Activated CD8-positive, alpha-beta memory T cell treated with anti-CD3 and anti-CD28 coated beads, Interleukin-2, amount 10 ng/mL, durations not matched to agents 7 days and 5 days (primary cell): ENCODE measurements around the gene AGMAT. TPM values are rescaled to one million over a fixed set of nuclear protein-coding genes. Genes with fewer than 3 reads are reported as not detected.

Experiments used
- ATAC-seq: fragments of 150-1000 bp; cut with Tn5 transposase; one replicate; pipeline ENCODE4 v1.10.0; 2021; ENCODE audit warnings: moderate library complexity
- CTCF ChIA-PET: fragments of 350-600 bp; sonication (Branson Sonifier 250); formaldehyde crosslinking; loops from one replicate; lab custom pipeline; 2021; ENCODE audit warnings: antibody characterized with exemption; lab: Charles Lee
- DNase-seq: peaks from one replicate; pipeline ENCODE4 v3.0.0-alpha.2; 2020
- H3K27ac Mint-ChIP-seq: one replicate; pipeline ENCODE4 v1.8.0; 2021; ENCODE audit warnings: mild to moderate bottlenecking, mixed read lengths
- H3K27me3 Mint-ChIP-seq: one replicate; pipeline ENCODE4 v1.8.0; 2021; ENCODE audit warnings: mixed read lengths
- H3K36me3 Mint-ChIP-seq: one replicate; pipeline ENCODE4 v1.8.0; 2021; ENCODE audit warnings: mild to moderate bottlenecking, mixed read lengths
- H3K4me1 Mint-ChIP-seq: one replicate; pipeline ENCODE4 v1.8.0; 2021; ENCODE audit warnings: mixed read lengths
- H3K4me3 Mint-ChIP-seq: one replicate; pipeline ENCODE4 v1.8.0; 2021; ENCODE audit warnings: mild to moderate bottlenecking, moderate library complexity, mixed read lengths
- H3K9me3 Mint-ChIP-seq: one replicate; pipeline ENCODE4 v1.8.0; 2022; ENCODE audit warnings: low read depth, mixed read lengths
- total RNA-seq, 2 experiments: library from RNA; stranded (reverse); gene quantifications; one replicate each; pipeline ENCODE4 v1.2.3, GENCODE V29; 2021

AGMAT gene
- total RNA-seq, 2 experiments from 2014 or later = 8.0 to 12.4 TPM

GRCh38 chr1:15603050-15603965, 18.5 kb upstream of the AGMAT start:
- peak; percentile 96 for DNase-seq
- peaks cover 10% of the 10 kb centered on the region for H3K27me3 Mint-ChIP-seq
- peak; percentile 98 for ATAC-seq
- CTCF ChIA-PET = interaction anchor here (1.0 to 2.8 kb wide), 6 partner anchors 9 to 452 kb away, joined by 3 to 20 read pairs (median 6); partner anchors contain the start of gene DDI2
- H3K4me1 Mint-ChIP-seq = peaks cover 11% of the 10 kb centered on the region
- peak overlapping the region; percentile 33 for H3K27ac Mint-ChIP-seq
- no peaks in the 10 kb centered on the region for H3K36me3 Mint-ChIP-seq
- H3K9me3 Mint-ChIP-seq = no peaks in the 10 kb centered on the region
- H3K4me3 Mint-ChIP-seq = peak overlapping the region; percentile 58

- H3K36me3 Mint-ChIP-seq = no peaks in the 10 kb centered on the region
- no peak overlapping the region for H3K27ac Mint-ChIP-seq
- CTCF ChIA-PET = interaction anchor here (1.1 kb wide), 1 partner anchor 143 kb away, joined by 7 read pairs; no protein-coding TSS in a partner anchor
- peaks cover 10% of the 10 kb centered on the region for H3K27me3 Mint-ChIP-seq
- no peaks in the 10 kb centered on the region for H3K9me3 Mint-ChIP-seq
- DNase-seq (no peak), ATAC-seq (no peak)
- peaks cover 5% of the 10 kb centered on the region for H3K4me1 Mint-ChIP-seq
- H3K4me3 Mint-ChIP-seq = no peak overlapping the region
These were observed 13.6 kb upstream of the AGMAT start for GRCh38 chr1:15598436-15598835.

GRCh38 chr1:15595809-15596617, 11.2 kb upstream of the AGMAT start:
- CTCF ChIA-PET = interaction anchor here (0.6 to 4.4 kb wide), 6 partner anchors 22 to 803 kb away, joined by 3 to 37 read pairs (median 4); no protein-coding TSS in a partner anchor
- DNase-seq = no peak
- Mint-ChIP-seq H3K9me3 (no peaks in the 10 kb centered on the region), H3K4me1 (peaks cover 2% of the 10 kb centered on the region), H3K27ac (no peak overlapping the region), H3K36me3 (no peaks in the 10 kb centered on the region), H3K4me3 (no peak overlapping the region), H3K27me3 (peaks cover 10% of the 10 kb centered on the region)
- no peak for ATAC-seq

GRCh38 chr1:15592285-15592684, 7.4 kb upstream of the AGMAT start:
- Mint-ChIP-seq H3K36me3 (peaks cover 11% of the 10 kb centered on the region), H3K4me3 (no peak overlapping the region), H3K27ac (no peak overlapping the region), H3K9me3 (no peaks in the 10 kb centered on the region), H3K4me1 (peaks cover 2% of the 10 kb centered on the region), H3K27me3 (peaks cover 3% of the 10 kb centered on the region)
- no peak for ATAC-seq
- CTCF ChIA-PET = interaction anchor here (1.0 to 1.6 kb wide), 4 partner anchors 8 to 149 kb away, joined by 3 to 10 read pairs (median 3); no protein-coding TSS in a partner anchor
- DNase-seq = no peak

GRCh38 chr1:15583016-15583706, 1.7 kb downstream of the AGMAT start:
- peak overlapping the region; percentile 50 for H3K27ac Mint-ChIP-seq

GRCh38 chr1:15579683-15580047, 5.2 kb downstream of the AGMAT start:
- peak; percentile 38 for ATAC-seq
- H3K4me1 Mint-ChIP-seq = peaks cover 48% of the 10 kb centered on the region
- DNase-seq = no peak
- peak overlapping the region; percentile 98 for H3K27ac Mint-ChIP-seq
- no peaks in the 10 kb centered on the region for H3K27me3 Mint-ChIP-seq
- H3K4me3 Mint-ChIP-seq = peak overlapping the region; percentile 34
- peaks cover 6% of the 10 kb centered on the region for H3K36me3 Mint-ChIP-seq
- CTCF ChIA-PET = interaction anchor here (0.9 to 1.6 kb wide), 3 partner anchors 10 to 162 kb away, joined by 3 to 8 read pairs (median 4); partner anchors contain the start of gene CASP9
- H3K9me3 Mint-ChIP-seq = no peaks in the 10 kb centered on the region

More at GRCh38 chr1:15583016-15583706, 1.7 kb downstream of the AGMAT start:
- DNase-seq (no peak), ATAC-seq (no peak)
- no peaks in the 10 kb centered on the region for H3K27me3 Mint-ChIP-seq
- no peaks in the 10 kb centered on the region for H3K9me3 Mint-ChIP-seq
- CTCF ChIA-PET = interaction anchor here (0.9 kb wide), 1 partner anchor 28 kb away, joined by 3 read pairs; no protein-coding TSS in a partner anchor
- peak overlapping the region; percentile 74 for H3K4me3 Mint-ChIP-seq
- H3K36me3 Mint-ChIP-seq = peaks cover 7% of the 10 kb centered on the region
- H3K4me1 Mint-ChIP-seq = peaks cover 43% of the 10 kb centered on the region

- H3K27ac Mint-ChIP-seq = peak overlapping the region; percentile 98
- DNase-seq (peak; percentile 56), ATAC-seq (peak; percentile 81)
- peaks cover 7% of the 10 kb centered on the region for H3K36me3 Mint-ChIP-seq
- CTCF ChIA-PET = interaction anchor here (0.6 to 1.6 kb wide), 4 partner anchors 10 to 162 kb away, joined by 3 to 8 read pairs (median 4); partner anchors contain the start of gene CASP9
- H3K9me3 Mint-ChIP-seq = no peaks in the 10 kb centered on the region
- H3K4me3 Mint-ChIP-seq = peak overlapping the region; percentile 34
- H3K27me3 Mint-ChIP-seq = no peaks in the 10 kb centered on the region
- peaks cover 46% of the 10 kb centered on the region for H3K4me1 Mint-ChIP-seq
These were observed 5.7 kb downstream of the AGMAT start for GRCh38 chr1:15578921-15579682.

GRCh38 chr1:15577691-15578090, 7.2 kb downstream of the AGMAT start:
- H3K27ac Mint-ChIP-seq = peak overlapping the region; percentile 61
- H3K36me3 Mint-ChIP-seq = peaks cover 9% of the 10 kb centered on the region
- DNase-seq (no peak), ATAC-seq (no peak)
- no peaks in the 10 kb centered on the region for H3K27me3 Mint-ChIP-seq
- H3K9me3 Mint-ChIP-seq = no peaks in the 10 kb centered on the region
- H3K4me1 Mint-ChIP-seq = peaks cover 34% of the 10 kb centered on the region
- CTCF ChIA-PET = no interaction called here
- H3K4me3 Mint-ChIP-seq = no peak overlapping the region

- DNase-seq (no peak), ATAC-seq (no peak)
- H3K4me1 Mint-ChIP-seq = peaks cover 34% of the 10 kb centered on the region
- H3K27ac Mint-ChIP-seq = no peak overlapping the region
- H3K4me3 Mint-ChIP-seq = no peak overlapping the region
- no peaks in the 10 kb centered on the region for H3K27me3 Mint-ChIP-seq
- H3K36me3 Mint-ChIP-seq = peaks cover 11% of the 10 kb centered on the region
- no peaks in the 10 kb centered on the region for H3K9me3 Mint-ChIP-seq
- CTCF ChIA-PET = no interaction called here
These were observed 9.2 kb downstream of the AGMAT start for GRCh38 chr1:15575549-15576150.

GRCh38 chr1:15574741-15575140, 10.1 kb downstream of the AGMAT start:
- H3K36me3 Mint-ChIP-seq = peaks cover 9% of the 10 kb centered on the region
- CTCF ChIA-PET = no interaction called here
- H3K27me3 Mint-ChIP-seq = no peaks in the 10 kb centered on the region
- no peak overlapping the region for H3K27ac Mint-ChIP-seq
- H3K4me3 Mint-ChIP-seq = no peak overlapping the region
- ATAC-seq (no peak), DNase-seq (no peak)
- no peaks in the 10 kb centered on the region for H3K9me3 Mint-ChIP-seq
- peaks cover 26% of the 10 kb centered on the region for H3K4me1 Mint-ChIP-seq

GRCh38 chr1:15573477-15573876, 11.4 kb downstream of the AGMAT start:
- no peak overlapping the region for H3K27ac Mint-ChIP-seq

GRCh38 chr1:15571266-15571665, 13.6 kb downstream of the AGMAT start:
- Mint-ChIP-seq H3K27me3 (no peaks in the 10 kb centered on the region), H3K4me3 (no peak overlapping the region), H3K4me1 (no peaks in the 10 kb centered on the region), H3K27ac (no peak overlapping the region), H3K9me3 (no peaks in the 10 kb centered on the region), H3K36me3 (peaks cover 13% of the 10 kb centered on the region)
- CTCF ChIA-PET = no interaction called here
- no peak for DNase-seq
- ATAC-seq = no peak

More at GRCh38 chr1:15573477-15573876, 11.4 kb downstream of the AGMAT start:
- Mint-ChIP-seq H3K4me1 (peaks cover 14% of the 10 kb centered on the region), H3K9me3 (no peaks in the 10 kb centered on the region), H3K36me3 (peaks cover 11% of the 10 kb centered on the region), H3K27me3 (no peaks in the 10 kb centered on the region), H3K4me3 (no peak overlapping the region)
- ATAC-seq = no peak
- no peak for DNase-seq
- CTCF ChIA-PET = no interaction called here
